ENCODE measurements around the gene HOXA6.

HOXA6 gene

DNA sequence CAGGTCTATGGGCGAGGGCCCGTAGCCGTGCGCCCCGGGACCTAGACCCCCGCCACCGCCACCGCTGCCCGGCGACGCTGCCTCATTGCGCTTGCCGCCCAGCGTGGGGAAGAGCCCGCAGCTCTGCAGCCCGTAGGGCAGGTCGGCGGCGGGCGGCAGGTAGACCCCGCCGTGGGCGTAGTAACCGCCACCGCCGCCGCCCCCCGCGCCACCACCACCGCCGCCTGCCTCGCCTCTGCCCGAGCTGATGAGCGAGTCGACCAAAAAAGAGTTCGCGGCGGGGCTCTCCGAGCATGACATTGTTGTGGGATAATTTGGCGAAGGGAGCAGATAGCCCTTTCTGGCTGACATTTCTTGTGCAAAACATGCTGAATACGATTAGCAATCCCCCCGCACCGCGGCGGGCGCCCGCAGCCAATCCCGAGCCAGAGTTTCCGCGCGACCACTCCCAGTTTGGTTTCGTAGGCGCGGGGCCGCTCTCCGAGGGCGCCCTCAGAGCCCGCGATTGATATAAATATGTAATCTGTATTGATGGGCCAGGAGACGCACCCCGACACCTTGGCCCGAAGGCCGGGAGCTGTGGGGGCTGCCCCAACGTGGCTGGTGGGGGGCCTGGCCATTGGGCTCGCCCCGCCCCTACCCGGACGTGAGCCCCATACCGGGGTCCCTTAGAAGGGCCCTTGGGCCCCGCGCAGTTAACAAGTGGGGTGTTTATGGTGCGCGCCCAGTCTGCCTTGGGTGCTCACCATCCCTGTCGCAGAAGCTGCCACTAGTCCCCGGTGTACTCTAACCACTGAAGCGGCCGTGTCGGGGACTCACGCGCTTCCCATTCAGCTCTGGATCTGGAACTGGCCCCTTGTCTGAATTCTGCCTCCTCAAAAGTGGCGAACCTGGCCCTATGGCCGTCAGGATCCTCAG is 26.6 kb upstream of the HOXA6 start, which contains the start of gene HOXA10:
Gene HOXA10 (minus strand): TSS at position 365 of the 918 bp plus-strand sequence. CDS start 14 bp downstream, at position 351.
- DNase-seq: no peak

DNA sequence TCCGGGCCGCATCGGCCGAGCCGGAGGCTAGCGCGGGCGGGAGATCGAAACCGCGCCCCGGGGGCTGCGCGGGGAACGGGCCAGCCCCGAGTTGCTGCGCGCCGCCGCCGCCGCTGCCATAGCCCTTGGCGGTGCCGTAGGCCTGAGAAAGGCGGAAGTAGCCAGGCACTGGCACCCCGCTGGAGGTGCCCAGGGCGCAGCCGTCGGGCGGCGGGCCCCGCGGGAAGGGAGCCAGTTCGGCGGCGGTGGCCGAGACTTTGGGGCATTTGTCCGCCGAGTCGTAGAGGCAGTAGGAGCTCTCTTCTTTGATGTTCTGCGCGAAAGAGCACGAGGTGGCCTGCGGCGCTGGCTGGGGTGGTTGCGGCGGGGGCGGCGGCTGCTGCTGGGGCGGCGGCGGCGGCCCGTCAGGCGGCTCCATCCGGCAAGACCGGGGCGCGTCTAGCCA is 26.0 kb upstream of the HOXA6 start:
- DNase-seq: no peak

GRCh38 chr7:27172823-27173510 is 25.4 kb upstream of the HOXA6 start:
- no peak for DNase-seq

GRCh38 chr7:27172315-27172774 is 24.8 kb upstream of the HOXA6 start:
- DNase-seq: no peak

GRCh38 chr7:27171637-27172314 is 24.2 kb upstream of the HOXA6 start:
- DNase-seq: no peak

GRCh38 chr7:27171325-27171636 is 23.7 kb upstream of the HOXA6 start:
- no peak for DNase-seq

GRCh38 chr7:27170426-27171324 is 23.1 kb upstream of the HOXA6 start:
- DNase-seq: no peak

- no peak for DNase-seq
Measured at GRCh38 chr7:27169658-27170425, 22.3 kb upstream of the HOXA6 start.

GRCh38 chr7:27168265-27168947 is 20.8 kb upstream of the HOXA6 start:
- no peak for DNase-seq

DNA sequence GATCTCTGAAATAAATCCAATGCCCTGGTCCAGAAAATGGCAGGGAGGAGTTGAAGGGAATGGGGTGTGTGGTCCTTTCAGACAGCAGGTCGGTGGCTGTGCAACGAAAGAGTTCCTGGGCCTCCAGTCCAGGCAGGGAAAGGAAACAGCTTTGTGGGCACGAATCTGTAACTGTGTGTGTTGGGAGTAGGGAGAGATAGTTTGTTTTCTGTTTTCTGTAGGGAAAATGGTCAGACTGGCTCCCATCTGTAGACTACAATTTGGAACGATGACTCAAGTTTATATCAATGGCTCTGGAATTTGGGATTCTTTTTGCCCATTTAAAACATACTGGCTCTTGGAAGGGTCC is 20.3 kb upstream of the HOXA6 start:
- DNase-seq: no peak

- no peak for DNase-seq
Measured at GRCh38 chr7:27166531-27167505, 19.2 kb upstream of the HOXA6 start.

GRCh38 chr7:27165996-27166530 is 18.5 kb upstream of the HOXA6 start:
- no peak for DNase-seq

DNA sequence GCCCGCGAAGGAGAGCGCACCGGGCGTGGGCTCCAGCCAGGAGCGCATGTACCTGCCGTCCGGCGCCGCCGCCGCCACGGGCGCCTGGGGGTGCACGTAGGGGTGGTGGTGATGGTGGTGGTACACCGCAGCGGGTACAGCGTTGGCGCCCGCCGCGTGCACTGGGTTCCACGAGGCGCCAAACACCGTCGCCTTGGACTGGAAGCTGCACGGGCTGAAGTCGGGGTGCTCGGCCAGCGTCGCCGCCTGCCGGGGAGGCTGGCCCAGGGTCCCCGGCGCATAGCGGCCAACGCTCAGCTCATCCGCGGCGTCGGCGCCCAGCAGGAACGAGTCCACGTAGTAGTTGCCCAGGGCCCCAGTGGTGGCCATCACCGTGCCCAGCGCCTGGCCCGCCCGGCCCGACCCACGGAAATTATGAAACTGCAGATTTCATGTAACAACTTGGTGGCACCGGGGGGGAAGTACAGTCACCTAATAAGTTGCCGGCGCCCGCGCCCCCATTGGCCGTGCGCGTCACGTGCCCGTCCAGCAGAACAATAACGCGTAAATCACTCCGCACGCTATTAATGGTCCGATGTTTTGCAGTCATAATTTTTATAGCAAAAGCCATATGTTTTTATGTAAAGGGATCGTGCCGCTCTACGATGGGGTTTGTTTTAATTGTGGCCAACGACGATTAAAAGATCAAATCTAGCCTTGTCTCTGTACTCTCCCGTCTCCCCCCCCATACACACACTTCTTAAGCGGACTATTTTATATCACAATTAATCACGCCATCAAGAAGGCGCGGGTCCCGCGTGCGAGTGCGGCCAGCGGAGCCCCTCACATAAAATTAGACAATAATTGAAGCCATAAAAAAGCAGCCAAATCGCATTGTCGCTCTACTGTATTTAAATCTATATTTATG is 17.8 kb upstream of the HOXA6 start, which contains the start of gene HOXA9:
Gene HOXA9 (minus strand): TSS at position 449 of the 907 bp plus-strand sequence. CDS start 80 bp downstream, at position 369.
- DNase-seq: no peak

GRCh38 chr7:27164367-27165088 is 17.0 kb upstream of the HOXA6 start:
- no peak for DNase-seq

GRCh38 chr7:27164045-27164366 is 16.4 kb upstream of the HOXA6 start:
- DNase-seq: no peak
